GM19043 (cell line): ENCODE measurements around the gene RNF224.

Experiments used
- ATAC-seq: cut with Tn5 transposase; IDR thresholded peaks from one replicate; pipeline ENCODE4 v1.9.1; 2021; ENCODE audit warnings: low read depth; ENCODE audit not compliant: unreplicated experiment

RNF224 gene

DNA sequence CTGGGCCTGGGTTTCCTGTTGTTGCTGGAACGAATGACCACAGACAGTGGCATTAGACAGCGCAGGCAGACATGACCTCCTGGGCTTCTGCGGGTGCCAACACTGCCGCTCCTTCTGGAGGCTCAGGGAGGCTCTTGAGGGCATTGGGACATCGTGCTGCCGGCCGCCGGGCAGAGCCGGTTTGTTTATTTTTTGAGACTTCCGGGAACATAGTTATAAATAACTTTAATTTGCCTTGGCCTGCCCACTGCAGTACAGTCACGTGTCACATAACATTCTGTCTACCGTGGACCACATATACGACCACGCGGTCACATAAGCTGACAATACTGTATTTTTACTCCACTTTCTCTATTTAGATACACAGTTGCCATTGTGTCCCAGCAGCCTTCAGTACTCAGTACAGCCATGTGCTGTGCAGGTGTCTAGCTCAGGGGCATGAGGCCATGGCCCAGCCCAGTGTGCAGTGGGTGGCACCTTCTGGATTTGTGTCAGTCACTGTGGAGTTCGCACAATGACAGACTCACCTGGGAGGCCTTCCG, 42.0 kb downstream of the RNF224 start:
- no peak for ATAC-seq

- no peak for ATAC-seq
Measured at GRCh38 chr9:137270929-137271695, 43.8 kb downstream of the RNF224 start.

DNA sequence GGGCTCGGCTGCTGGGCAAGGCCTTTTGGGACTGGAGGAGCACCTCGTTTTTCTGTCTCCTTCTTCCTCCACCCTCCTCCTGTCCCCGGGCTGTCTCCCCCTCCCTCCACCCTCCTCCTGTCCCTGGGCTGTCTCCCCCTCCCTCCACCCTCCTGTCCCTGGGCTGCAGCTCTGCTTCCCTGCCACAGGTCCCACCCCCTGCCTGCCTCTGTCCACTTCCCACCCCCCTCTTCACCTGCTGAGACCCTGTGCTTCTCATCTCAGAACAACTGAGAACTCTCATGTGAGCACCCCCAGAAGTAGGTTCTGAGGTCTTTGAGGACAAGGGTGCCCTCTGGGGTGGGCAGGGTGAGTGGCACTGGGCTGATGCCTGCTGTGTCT, 44.4 kb downstream of the RNF224 start:
- ATAC-seq, result no peak

- no peak for ATAC-seq
Measured at GRCh38 chr9:137272241-137273094, 45.2 kb downstream of the RNF224 start.

DNA sequence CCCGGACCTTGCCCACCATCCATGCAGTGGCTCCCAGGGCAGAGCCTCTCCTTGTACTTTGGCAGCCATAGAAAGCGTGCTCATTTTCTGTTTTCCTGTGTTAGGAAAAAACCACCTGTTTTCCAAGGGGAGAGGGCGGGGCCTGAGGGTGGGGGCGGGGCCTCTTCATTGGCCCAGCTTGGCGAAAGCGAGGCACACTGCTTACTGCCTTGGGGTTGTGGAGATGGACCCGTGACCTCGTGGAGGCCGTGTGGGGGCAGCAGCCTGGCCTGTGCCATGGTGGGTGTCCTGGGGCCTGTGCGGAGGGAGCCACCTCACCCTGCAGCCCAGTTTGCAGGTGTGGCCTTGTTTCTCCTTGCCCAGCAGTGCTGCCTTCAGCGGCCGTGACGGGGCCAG, 45.8 kb downstream of the RNF224 start:
- ATAC-seq, result no peak

DNA sequence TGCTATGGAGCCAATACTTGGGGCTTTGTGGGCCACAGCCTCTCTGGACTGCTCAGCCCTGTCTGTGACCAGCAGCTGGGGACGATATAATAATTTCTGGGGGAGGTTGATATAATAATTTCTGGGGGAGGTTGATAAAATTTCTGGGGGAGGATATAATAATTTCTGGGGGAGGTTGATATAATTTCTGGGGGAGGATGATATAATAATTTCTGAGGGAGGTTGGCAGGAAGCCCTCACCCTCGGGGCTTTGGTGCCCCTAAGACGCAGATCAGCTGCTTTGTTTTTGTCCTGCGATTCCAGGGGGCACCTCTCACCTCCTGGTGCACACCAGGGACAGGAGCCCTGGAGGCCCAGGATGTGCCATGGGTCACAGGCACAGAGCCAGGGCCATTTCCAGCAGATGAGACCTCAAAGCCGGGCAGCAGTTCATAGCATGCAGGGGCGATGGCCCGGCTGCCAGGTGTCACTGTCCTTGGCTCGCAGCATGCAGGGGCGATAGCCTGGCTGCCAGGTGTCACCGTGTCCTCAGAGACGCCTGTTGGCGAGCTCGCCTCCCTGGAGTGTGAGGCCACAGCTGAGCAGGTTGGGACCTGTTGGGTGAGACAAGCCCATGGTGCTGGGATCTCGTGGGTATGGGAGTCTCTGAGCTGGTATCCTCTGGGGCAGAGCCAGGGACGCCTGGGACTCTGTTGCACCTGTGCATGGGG, 46.5 kb downstream of the RNF224 start:
- no peak for ATAC-seq

- no peak for ATAC-seq
Measured at GRCh38 chr9:137275203-137275587, 47.9 kb downstream of the RNF224 start.

GRCh38 chr9:137275588-137276472, 48.5 kb downstream of the RNF224 start:
- ATAC-seq, result no peak

- no peak for ATAC-seq
Measured at GRCh38 chr9:137276473-137277328, 49.4 kb downstream of the RNF224 start.

GRCh38 chr9:137277329-137278041, 50.2 kb downstream of the RNF224 start, which contains the start of gene TOR4A:
Gene TOR4A (plus strand): TSS chr9:137277726. CDS start chr9:137278690, 964 bp downstream.
- peak; percentile 76 for ATAC-seq

DNA sequence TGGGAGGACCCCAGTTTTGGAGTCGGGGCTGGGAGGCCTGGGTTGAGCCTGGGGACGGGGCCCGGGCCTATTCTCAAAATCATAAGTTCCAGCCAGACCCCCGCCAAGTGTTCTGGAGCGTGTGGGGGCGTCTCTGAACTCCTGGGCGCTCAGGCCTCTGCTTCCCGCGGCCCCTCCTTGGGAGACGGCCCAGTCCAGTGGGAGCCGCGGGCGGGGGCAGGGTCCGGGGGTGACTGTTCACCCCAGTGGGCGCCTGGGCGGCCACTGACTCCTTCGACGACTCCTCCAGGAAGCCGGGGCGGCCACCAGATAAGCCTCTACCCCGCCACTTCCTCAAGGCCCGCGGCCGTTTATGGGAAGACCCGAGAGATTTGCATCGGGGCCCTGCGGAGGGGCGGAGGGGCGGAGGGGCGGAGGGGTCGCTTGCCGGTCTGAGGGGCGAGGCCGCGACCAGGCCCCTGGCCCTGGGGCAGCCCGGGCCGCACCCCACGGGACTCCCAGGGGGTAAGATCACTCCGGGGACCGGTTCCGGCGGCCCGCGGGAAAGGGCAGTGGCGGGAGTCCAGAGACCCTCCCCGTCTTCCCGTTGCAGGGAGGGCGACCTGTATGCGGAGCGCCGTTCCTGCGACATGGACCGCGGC, 50.9 kb downstream of the RNF224 start:
- no peak for ATAC-seq
